OCI-LY1 (cell line): ENCODE results near the gene SSPN.

ENCODE experiments used
- H2AFZ ChIP-seq: fragments of 200-600 bp; sonication (generic), shearing (Covaris generic); 2 replicates; pipeline ENCODE4 v1.6.0; 2014; ENCODE audit warnings: antibody characterized with exemption, mild to moderate bottlenecking, low read length
- H3F3A ChIP-seq: fragments of 200-600 bp; sonication (generic), shearing (Covaris generic); 2 replicates; pipeline ENCODE4 v1.6.0; 2014; ENCODE audit warnings: mild to moderate bottlenecking, antibody characterized with exemption, low read length, moderate library complexity; ENCODE audit not compliant: insufficient read depth
- H3K27ac ChIP-seq: fragments of 200-600 bp; sonication (generic); 2 replicates; pipeline ENCODE4 v1.5.1; 2014; ENCODE audit warnings: low read length, mixed run types, mild to moderate bottlenecking, low read depth; ENCODE audit not compliant: poor library complexity, severe bottlenecking
- H3K27me3 ChIP-seq: fragments of 200-600 bp; sonication (generic); 2 replicates; pipeline ENCODE4 v1.6.0; 2014; ENCODE audit warnings: antibody characterized with exemption, mild to moderate bottlenecking, low read length, moderate library complexity; ENCODE audit not compliant: insufficient read depth
- H3K36me3 ChIP-seq: fragments of 200-600 bp; sonication (generic); 2 replicates; pipeline ENCODE4 v1.6.1; 2014; ENCODE audit warnings: mild to moderate bottlenecking, antibody characterized with exemption, low read length, moderate library complexity, mixed read lengths; ENCODE audit not compliant: insufficient read depth
- H3K4me1 ChIP-seq: fragments of 200-600 bp; sonication (generic); 2 replicates; pipeline ENCODE4 v1.5.1; 2014; ENCODE audit warnings: mild to moderate bottlenecking, low read length, moderate library complexity; ENCODE audit not compliant: insufficient read depth, severe bottlenecking
- H3K4me2 ChIP-seq: fragments of 200-600 bp; sonication (generic), shearing (Covaris generic); 2 replicates; pipeline ENCODE4 v1.6.1; 2014; ENCODE audit warnings: low read length
- H3K4me3 ChIP-seq: fragments of 200-600 bp; sonication (generic); 2 replicates; pipeline ENCODE4 v1.5.1; 2014; ENCODE audit warnings: low read length, low read depth, mild to moderate bottlenecking, mixed read lengths; ENCODE audit not compliant: poor library complexity, severe bottlenecking
- H3K79me2 ChIP-seq: fragments of 200-600 bp; shearing (Covaris generic); 2 replicates; pipeline ENCODE4 v1.6.1; 2016; ENCODE audit warnings: mixed run types, low read length, mixed read lengths; ENCODE audit not compliant: insufficient read depth
- H3K9ac ChIP-seq: fragments of 200-600 bp; sonication (generic), shearing (Covaris generic); 2 replicates; pipeline ENCODE4 v1.6.1; 2014; ENCODE audit warnings: mild to moderate bottlenecking, low read length, mixed read lengths
- H3K9me2 ChIP-seq: fragments of 200-600 bp; sonication (generic), shearing (Covaris generic); 2 replicates; pipeline ENCODE4 v1.6.1; 2014; ENCODE audit warnings: low read depth, mild to moderate bottlenecking, low read length, mixed read lengths
- H3K9me3 ChIP-seq: fragments of 200-600 bp; shearing (Covaris generic); 2 replicates; pipeline ENCODE4 v1.6.1; 2014; ENCODE audit warnings: low read length, mixed read lengths
- H4K20me1 ChIP-seq: fragments of 200-600 bp; sonication (generic), shearing (Covaris generic); 2 replicates; pipeline ENCODE4 v1.6.0; 2016; ENCODE audit warnings: mild to moderate bottlenecking, low read length; ENCODE audit not compliant: insufficient read depth
- EZH2 ChIP-seq: fragments of 200-600 bp; sonication (generic), shearing (Covaris generic); IDR thresholded peaks from 2 replicates; pipeline ENCODE4 v1.8.0; 2017; ENCODE audit warnings: borderline replicate concordance, mixed run types, mild to moderate bottlenecking, antibody characterized with exemption, low read length, moderate library complexity, mixed read lengths
- TF ChIP-seq, protein P1 (sequence below): fragments of 200-600 bp; sonication (generic), shearing (Covaris generic); IDR thresholded peaks from 2 replicates; pipeline ENCODE4 v1.5.1; 2017; ENCODE audit warnings: mild to moderate bottlenecking, antibody characterized with exemption, low read length, moderate library complexity, mixed read lengths

SSPN gene

DNA sequence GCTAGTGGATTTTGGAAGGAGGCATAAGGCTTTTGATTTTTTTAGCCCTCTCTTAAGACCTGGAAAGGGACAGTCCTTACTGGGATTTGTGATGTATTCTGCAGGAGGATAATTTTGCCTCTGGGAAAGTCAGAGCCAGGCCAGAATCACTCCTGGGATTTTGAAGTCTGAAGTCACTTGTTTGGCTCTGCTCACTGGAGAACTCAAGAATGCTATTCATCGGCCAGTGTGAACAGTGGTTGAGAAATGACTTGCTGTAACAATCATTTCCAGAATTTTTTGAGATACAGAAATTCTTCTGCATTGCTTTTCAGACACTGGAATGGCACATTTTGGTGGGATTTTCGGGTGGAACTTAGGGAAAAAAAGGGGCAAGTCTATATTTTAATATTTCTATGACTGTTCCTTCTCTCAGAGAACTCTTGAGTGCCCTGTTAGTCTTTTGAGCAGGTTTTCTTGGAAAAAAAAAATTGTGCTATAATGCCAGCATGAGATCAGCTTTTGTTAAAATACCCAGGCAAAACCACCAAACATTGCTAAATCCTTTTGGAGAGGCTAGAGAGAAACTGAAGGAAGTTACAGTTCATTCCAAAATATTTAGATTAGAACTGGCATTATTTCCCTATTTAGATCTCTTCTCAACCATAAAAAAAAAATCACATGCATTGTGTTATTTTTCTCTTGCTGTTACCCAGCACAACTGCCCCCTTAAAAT lies 44.5 kb upstream of the SSPN start:
- H3K4me3 ChIP-seq: no peak overlapping the region
- no peaks in the 10 kb centered on the region for H3K36me3 ChIP-seq
- no peak overlapping the region for H2AFZ ChIP-seq
- H3K79me2 ChIP-seq: no peaks in the 10 kb centered on the region
- no peak overlapping the region for H3K9ac ChIP-seq
- no peak overlapping the region for H3K27ac ChIP-seq
- peaks cover 4% of the 10 kb centered on the region for H3K4me1 ChIP-seq
- H3K27me3 ChIP-seq: no peaks in the 10 kb centered on the region; the same call in 1 of the 2 replicates
- H3K9me3 ChIP-seq: no peaks in the 10 kb centered on the region
- no peak for TF ChIP-seq EZH2
- TF ChIP-seq, protein P1, sequence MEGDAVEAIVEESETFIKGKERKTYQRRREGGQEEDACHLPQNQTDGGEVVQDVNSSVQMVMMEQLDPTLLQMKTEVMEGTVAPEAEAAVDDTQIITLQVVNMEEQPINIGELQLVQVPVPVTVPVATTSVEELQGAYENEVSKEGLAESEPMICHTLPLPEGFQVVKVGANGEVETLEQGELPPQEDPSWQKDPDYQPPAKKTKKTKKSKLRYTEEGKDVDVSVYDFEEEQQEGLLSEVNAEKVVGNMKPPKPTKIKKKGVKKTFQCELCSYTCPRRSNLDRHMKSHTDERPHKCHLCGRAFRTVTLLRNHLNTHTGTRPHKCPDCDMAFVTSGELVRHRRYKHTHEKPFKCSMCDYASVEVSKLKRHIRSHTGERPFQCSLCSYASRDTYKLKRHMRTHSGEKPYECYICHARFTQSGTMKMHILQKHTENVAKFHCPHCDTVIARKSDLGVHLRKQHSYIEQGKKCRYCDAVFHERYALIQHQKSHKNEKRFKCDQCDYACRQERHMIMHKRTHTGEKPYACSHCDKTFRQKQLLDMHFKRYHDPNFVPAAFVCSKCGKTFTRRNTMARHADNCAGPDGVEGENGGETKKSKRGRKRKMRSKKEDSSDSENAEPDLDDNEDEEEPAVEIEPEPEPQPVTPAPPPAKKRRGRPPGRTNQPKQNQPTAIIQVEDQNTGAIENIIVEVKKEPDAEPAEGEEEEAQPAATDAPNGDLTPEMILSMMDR: no peak
- no peaks in the 10 kb centered on the region for H3F3A ChIP-seq
- no peak overlapping the region for H3K4me2 ChIP-seq
- no peaks in the 10 kb centered on the region for H4K20me1 ChIP-seq
- H3K9me2 ChIP-seq: no peaks in the 10 kb centered on the region

DNA sequence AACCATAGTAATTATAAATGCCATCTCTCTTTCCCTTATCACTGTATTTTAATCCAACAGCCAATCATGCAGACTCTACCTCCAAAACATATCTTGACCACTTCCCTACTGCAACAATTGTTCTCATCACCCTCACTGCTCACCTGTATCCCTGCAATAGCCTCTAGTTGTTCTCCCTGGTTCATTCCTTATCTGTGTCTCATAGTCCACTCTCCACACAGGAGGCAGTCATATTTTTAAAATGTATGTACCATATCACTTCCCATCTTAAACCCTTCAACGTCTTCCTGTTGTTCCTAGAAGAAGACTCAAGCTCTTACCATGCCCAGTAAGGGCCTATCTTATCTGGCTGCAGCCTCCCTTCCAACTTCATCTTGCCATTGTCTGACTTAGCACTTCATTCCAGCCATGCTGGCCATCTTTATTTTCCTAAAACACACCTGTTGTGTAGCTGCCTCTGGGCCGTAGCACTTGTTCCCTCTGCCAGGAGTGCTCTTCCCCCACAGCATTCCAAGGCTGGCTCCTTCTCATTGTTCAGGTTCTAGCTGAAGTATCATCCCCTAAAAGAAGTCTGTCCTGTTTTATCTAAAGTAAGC lies 42.8 kb upstream of the SSPN start:
- no peaks in the 10 kb centered on the region; the same call in 1 of the 2 replicates for H3K27me3 ChIP-seq
- H3K27ac ChIP-seq: no peak overlapping the region

DNA sequence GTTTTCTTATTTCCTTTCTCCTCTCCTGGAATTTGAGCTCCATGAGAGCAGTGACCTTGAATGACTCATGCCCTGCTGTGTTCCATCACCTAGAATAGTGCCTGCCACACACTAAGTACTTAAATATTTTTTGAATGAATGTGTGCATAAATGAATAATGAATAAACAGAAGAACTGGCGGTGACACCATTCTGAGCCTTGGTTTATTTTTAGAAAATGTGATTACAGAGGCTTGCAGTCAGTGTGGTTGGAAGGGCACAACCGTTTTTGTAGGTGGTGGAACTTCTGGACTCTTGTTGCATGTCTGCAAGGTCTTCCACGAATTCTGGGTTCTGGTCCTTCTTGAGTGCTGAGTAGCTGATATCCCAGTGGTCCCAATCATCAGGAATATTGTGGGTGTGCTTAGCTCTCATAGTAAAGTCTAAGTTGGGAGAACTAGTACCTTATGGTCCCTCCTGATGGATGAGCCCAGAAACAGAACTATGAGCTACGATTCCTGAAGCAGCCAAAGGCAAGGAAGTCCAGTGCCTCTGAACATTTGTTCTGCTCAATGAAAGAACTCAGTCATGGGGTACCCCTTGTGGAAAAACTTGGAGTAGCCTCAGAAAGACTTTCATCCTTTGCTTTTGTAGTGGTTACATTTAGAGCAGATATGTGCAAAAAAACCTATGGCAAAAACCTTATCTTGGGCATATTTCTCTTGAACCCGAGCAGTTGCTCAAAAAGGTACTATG lies 41.8 kb upstream of the SSPN start:
- TF ChIP-seq, protein P1: no peak
- no peak for TF ChIP-seq EZH2
- no peaks in the 10 kb centered on the region for H4K20me1 ChIP-seq
- no peak overlapping the region for H3K4me2 ChIP-seq
- H2AFZ ChIP-seq: no peak overlapping the region
- no peak overlapping the region for H3K9ac ChIP-seq
- no peaks in the 10 kb centered on the region for H3F3A ChIP-seq
- H3K9me3 ChIP-seq: no peaks in the 10 kb centered on the region
- H3K36me3 ChIP-seq: no peaks in the 10 kb centered on the region
- no peaks in the 10 kb centered on the region for H3K79me2 ChIP-seq
- H3K9me2 ChIP-seq: no peaks in the 10 kb centered on the region
- H3K4me1 ChIP-seq: peaks cover 17% of the 10 kb centered on the region
- no peak overlapping the region for H3K4me3 ChIP-seq
- no peak overlapping the region for H3K27ac ChIP-seq
- no peaks in the 10 kb centered on the region; the same call in 1 of the 2 replicates for H3K27me3 ChIP-seq

More for the DNA sequence above, 42.8 kb upstream of the SSPN start:
- Histone ChIP-seq H3K4me2 (no peak overlapping the region), H3K9me2 (no peaks in the 10 kb centered on the region), H3K9me3 (no peaks in the 10 kb centered on the region), H3K36me3 (no peaks in the 10 kb centered on the region), H3K4me3 (no peak overlapping the region), H2AFZ (no peak overlapping the region), H3F3A (no peaks in the 10 kb centered on the region), H3K79me2 (no peaks in the 10 kb centered on the region), H3K9ac (no peak overlapping the region), H4K20me1 (no peaks in the 10 kb centered on the region), H3K4me1 (peaks cover 17% of the 10 kb centered on the region)
- no peak for TF ChIP-seq EZH2
- TF ChIP-seq, protein P1: no peak
